HCT116 (cell line): ENCODE measurements around the gene SND1. TPM values are rescaled to one million over a fixed set of nuclear protein-coding genes. Genes with fewer than 3 reads are reported as not detected.

Source experiments
- ATAC-seq: fragments of 200-7000 bp; cut with Tn5 transposase; 2 replicates; pipeline ENCODE4 v1.9.1; 2020; ENCODE audit warnings: mild to moderate bottlenecking, moderate library complexity
- BruUV-seq: library from RNA; stranded (reverse); fragments of 400-500 nt; replicated peaks from 2 replicates; lab custom pipeline; 2021; lab: Mats Ljungman, UMichigan
- CTCF ChIA-PET: fragments of 300-600 bp; sonication (Branson Sonifier 250); formaldehyde crosslinking; loops from one replicate; lab custom pipeline; 2021; ENCODE audit warnings: antibody characterized with exemption; lab: Charles Lee
- POLR2A ChIA-PET: fragments of 300-600, 350-600 bp; sonication (Branson Sonifier 250); formaldehyde crosslinking; loops from one replicate; lab custom pipeline; 2021; ENCODE audit warnings: antibody characterized with exemption; lab: Charles Lee
- RAD21 ChIA-PET, 2 experiments: fragments of 300-600 bp; sonication (Branson Sonifier 250); formaldehyde crosslinking; loops; one replicate each; lab custom pipeline; 2023; ENCODE audit warnings: low total read pairs in 2 of 2; ENCODE audit not compliant: uncharacterized antibody in 2 of 2, unreplicated experiment in 2 of 2, low non-redundant PET in 1 of 2; lab: Charles Lee
- DNase-seq: peaks from one replicate; pipeline ENCODE4 v3.0.0-alpha.2; 2010; ENCODE audit warnings: low read depth, low spot score
- H2AFZ ChIP-seq: fragments of 200-600 bp; shearing (Covaris generic), sonication (generic); 2 replicates; pipeline ENCODE4 v1.6.1; 2017; ENCODE audit warnings: low read depth, mixed run types, mixed read lengths, antibody characterized with exemption, low read length; ENCODE audit not compliant: poor library complexity, severe bottlenecking
- H3K27ac ChIP-seq: 2 replicates; pipeline ENCODE4 v1.5.1; 2012; ENCODE audit warnings: low read depth, low read length
- H3K27me3 ChIP-seq: fragments of 200-600 bp; sonication (generic); 2 replicates; pipeline ENCODE4 v1.6.1; 2016; ENCODE audit warnings: mixed run types, low read length, mixed read lengths; ENCODE audit not compliant: insufficient read depth
- H3K36me3 ChIP-seq, 2 experiments: fragments of 200-500 bp in 1 of 2; fragments of 200-600 bp in 1 of 2; sonication (Bioruptor generic) in 1 of 2; sonication (generic) in 1 of 2; 2 replicates each; pipeline versions ENCODE4 v1.5.1 to v1.6.1; 2014 to 2016; ENCODE audit warnings: low read length in 2 of 2, inconsistent platforms in 1 of 2, mixed read lengths in 1 of 2, mixed run types in 1 of 2; ENCODE audit not compliant: insufficient read depth in 2 of 2, control insufficient read depth in 1 of 2
- H3K4me1 ChIP-seq, 2 experiments: fragments of 200-600 bp in 1 of 2; sonication (generic) in 1 of 2; 2 replicates each; pipeline versions ENCODE4 v1.5.1 to v1.6.1; 2012 to 2017; ENCODE audit warnings: low read length in 2 of 2, inconsistent platforms in 1 of 2, mild to moderate bottlenecking in 1 of 2, mixed read lengths in 1 of 2, mixed run types in 1 of 2, moderate library complexity in 1 of 2; ENCODE audit not compliant: insufficient read depth in 2 of 2, control insufficient read depth in 1 of 2
- H3K4me2 ChIP-seq: fragments of 200-600 bp; sonication (generic); 2 replicates; pipeline ENCODE4 v1.6.1; 2017; ENCODE audit warnings: mixed run types, low read length, mixed read lengths
- H3K4me3 ChIP-seq, 2 experiments: fragments of 200-600 bp in 1 of 2; sonication (generic) in 1 of 2; replicated peaks in 1 of 2; 2 replicates each; pipeline ENCODE4 v1.5.1; 2011 to 2016; ENCODE audit warnings: low read length in 2 of 2, control low read depth in 1 of 2, low read depth in 1 of 2, mild to moderate bottlenecking in 1 of 2, mixed read lengths in 1 of 2, mixed run types in 1 of 2
- H3K79me2 ChIP-seq: fragments of 200-600 bp; sonication (generic); 2 replicates; pipeline ENCODE4 v1.6.1; 2017; ENCODE audit warnings: mild to moderate bottlenecking, mixed run types, low read length, moderate library complexity, mixed read lengths; ENCODE audit not compliant: insufficient read depth
- H3K9ac ChIP-seq: fragments of 200-600 bp; sonication (generic); 2 replicates; pipeline ENCODE4 v1.6.1; 2016; ENCODE audit warnings: low read length, mixed read lengths
- H3K9me2 ChIP-seq: fragments of 200-600 bp; sonication (generic), shearing (Covaris generic); 2 replicates; pipeline ENCODE4 v1.6.1; 2017; ENCODE audit warnings: mixed run types, mild to moderate bottlenecking, moderate library complexity; ENCODE audit not compliant: insufficient read depth
- H3K9me3 ChIP-seq, 2 experiments: fragments of 200-500 bp in 1 of 2; fragments of 200-600 bp in 1 of 2; sonication (Bioruptor generic) in 1 of 2; sonication (generic) in 1 of 2; 2 replicates each; pipeline ENCODE4 v1.6.1; 2014 to 2017; ENCODE audit warnings: low read length in 2 of 2, mixed read lengths in 2 of 2, inconsistent platforms in 1 of 2, low read depth in 1 of 2, mild to moderate bottlenecking in 1 of 2, mixed run types in 1 of 2, moderate library complexity in 1 of 2; ENCODE audit not compliant: control insufficient read depth in 1 of 2, insufficient read depth in 1 of 2
- H4K20me1 ChIP-seq: fragments of 200-600 bp; sonication (generic), shearing (Covaris generic); 2 replicates; pipeline ENCODE4 v1.6.1; 2017; ENCODE audit warnings: mixed run types, mild to moderate bottlenecking, moderate library complexity; ENCODE audit not compliant: insufficient read depth
- CBX3 ChIP-seq: IDR thresholded peaks from 2 replicates; pipeline ENCODE4 v1.6.1; 2012; ENCODE audit warnings: low read depth
- EGR1 ChIP-seq: IDR thresholded peaks from 2 replicates; pipeline ENCODE4 v1.6.1; 2012; ENCODE audit warnings: low read depth
- EZH2 ChIP-seq: fragments of 200-600 bp; sonication (generic); IDR thresholded peaks from 2 replicates; pipeline ENCODE4 v1.6.1; 2017; ENCODE audit warnings: antibody characterized with exemption, mixed run types
- JUND ChIP-seq: IDR thresholded peaks from 2 replicates; pipeline ENCODE4 v1.6.1; 2012
- POLR2AphosphoS5 ChIP-seq: IDR thresholded peaks from 2 replicates; pipeline ENCODE4 v1.6.1; 2011; ENCODE audit warnings: mild to moderate bottlenecking, low read depth, low read length, moderate library complexity
- RAD21 ChIP-seq: IDR thresholded peaks from 2 replicates; pipeline ENCODE4 v1.6.1; 2012; ENCODE audit warnings: low read depth, mild to moderate bottlenecking
- SIN3A ChIP-seq: IDR thresholded peaks from 2 replicates; pipeline ENCODE4 v1.6.1; 2012; ENCODE audit warnings: low read depth
- SRF ChIP-seq: IDR thresholded peaks from 2 replicates; pipeline ENCODE4 v1.6.1; 2012; ENCODE audit warnings: low read depth
- TCF7L2 ChIP-seq: IDR thresholded peaks from 2 replicates; pipeline ENCODE4 v1.7.0; 2011; ENCODE audit warnings: borderline replicate concordance, inconsistent platforms; ENCODE audit not compliant: insufficient read depth, insufficient read length; ENCODE audit errors: extremely low read depth
- YY1 ChIP-seq: IDR thresholded peaks from 2 replicates; pipeline ENCODE4 v1.6.1; 2011; ENCODE audit warnings: low read length, low read depth, moderate library complexity, mild to moderate bottlenecking; ENCODE audit not compliant: insufficient replicate concordance; ENCODE audit errors: extremely low read depth
- ZNF274 ChIP-seq: fragments of 200-500 bp; sonication (Bioruptor generic); IDR thresholded peaks from 2 replicates; pipeline ENCODE4 v1.6.1; 2014; ENCODE audit warnings: mild to moderate bottlenecking, low read depth, low read length, inconsistent platforms
- intact Hi-C: fragments of 100-400 bp; cut with micrococcal nuclease; formaldehyde crosslinking; loops from 2 replicates; pipeline ENCODE4 v1.10.0; 2022
- total RNA-seq: library from RNA; stranded (reverse); gene quantifications from one replicate; pipeline ENCODE4 v1.2.1, GENCODE V29; 2021; ENCODE audit not compliant: unreplicated experiment
- TF ChIP-seq, protein P1 (sequence below): IDR thresholded peaks from 2 replicates; pipeline ENCODE4 v1.6.1; 2011; ENCODE audit warnings: mild to moderate bottlenecking, low read length, moderate library complexity; ENCODE audit not compliant: insufficient replicate concordance; ENCODE audit errors: extremely low read depth

Gene SND1
- total RNA-seq, 1 experiment from 2014 or later, result 169 TPM

- Histone ChIP-seq H3K4me2 (no peak within 1 kb of the TSS), H3K36me3 (no peaks in the 10 kb centered on the region), H3K27ac (no peak within 1 kb of the TSS), H3K9me3 (no peaks in the 10 kb centered on the region), H3K79me2 (no peaks in the 10 kb centered on the region), H3K4me1 (no peaks in the 10 kb centered on the region), H3K4me3 (no peak within 1 kb of the TSS), H3K27me3 (peaks cover 91% of the 10 kb centered on the region), H4K20me1 (no peaks in the 10 kb centered on the region), H3K9ac (no peak within 1 kb of the TSS), H2AFZ (no peak within 1 kb of the TSS), H3K9me2 (no peaks in the 10 kb centered on the region)
- ChIA-PET RAD21 (no interaction called here), CTCF (interaction anchor here (1.0 kb wide), 1 partner anchor 11 kb away, joined by 3 read pairs; no protein-coding TSS in a partner anchor), POLR2A (no interaction called here)
- ATAC-seq (peak; percentile 38), DNase-seq (no peak)
- TF ChIP-seq POLR2AphosphoS5 (no peak), YY1 (no peak)
- no TSS peak for BruUV-seq
- intact Hi-C loops, result no loop called here
Measured at GRCh38 chr7:127618042-127618441, 34.0 kb upstream of the SND1 start, which contains the start of gene PAX4. Gene PAX4 (minus strand): TSS chr7:127618142. CDS start chr7:127615928, 2,214 bp downstream.

- no peak overlapping the region for H3K27ac ChIP-seq
- H3K9ac ChIP-seq, result no peak overlapping the region
- ATAC-seq (no peak), DNase-seq (no peak)
- no peaks in the 10 kb centered on the region for H4K20me1 ChIP-seq
- no peak overlapping the region for H3K4me2 ChIP-seq
- no peaks in the 10 kb centered on the region for H3K79me2 ChIP-seq
- RAD21 ChIA-PET, result no interaction called here
- no peaks in the 10 kb centered on the region for H3K4me1 ChIP-seq
- H2AFZ ChIP-seq, result no peak overlapping the region
- no peaks in the 10 kb centered on the region for H3K9me3 ChIP-seq
- BruUV-seq, result no TSS peak
- intact Hi-C loops, result no loop called here
- POLR2A ChIA-PET, result no interaction called here
- TF ChIP-seq EGR1 (no peak), JUND (no peak), ZNF274 (no peak), SRF (no peak), TCF7L2 (no peak), SIN3A (no peak), POLR2AphosphoS5 (no peak), RAD21 (no peak), YY1 (no peak), EZH2 (no peak), CBX3 (no peak)
- TF ChIP-seq, protein P1, sequence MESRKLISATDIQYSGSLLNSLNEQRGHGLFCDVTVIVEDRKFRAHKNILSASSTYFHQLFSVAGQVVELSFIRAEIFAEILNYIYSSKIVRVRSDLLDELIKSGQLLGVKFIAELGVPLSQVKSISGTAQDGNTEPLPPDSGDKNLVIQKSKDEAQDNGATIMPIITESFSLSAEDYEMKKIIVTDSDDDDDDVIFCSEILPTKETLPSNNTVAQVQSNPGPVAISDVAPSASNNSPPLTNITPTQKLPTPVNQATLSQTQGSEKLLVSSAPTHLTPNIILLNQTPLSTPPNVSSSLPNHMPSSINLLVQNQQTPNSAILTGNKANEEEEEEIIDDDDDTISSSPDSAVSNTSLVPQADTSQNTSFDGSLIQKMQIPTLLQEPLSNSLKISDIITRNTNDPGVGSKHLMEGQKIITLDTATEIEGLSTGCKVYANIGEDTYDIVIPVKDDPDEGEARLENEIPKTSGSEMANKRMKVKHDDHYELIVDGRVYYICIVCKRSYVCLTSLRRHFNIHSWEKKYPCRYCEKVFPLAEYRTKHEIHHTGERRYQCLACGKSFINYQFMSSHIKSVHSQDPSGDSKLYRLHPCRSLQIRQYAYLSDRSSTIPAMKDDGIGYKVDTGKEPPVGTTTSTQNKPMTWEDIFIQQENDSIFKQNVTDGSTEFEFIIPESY, result no peak
- peaks cover 95% of the 10 kb centered on the region for H3K27me3 ChIP-seq
- no peaks in the 10 kb centered on the region for H3K9me2 ChIP-seq
- CTCF ChIA-PET, result no interaction called here
- no peak overlapping the region for H3K4me3 ChIP-seq
- no peaks in the 10 kb centered on the region for H3K36me3 ChIP-seq
Measured at GRCh38 chr7:127618775-127619174, 33.2 kb upstream of the SND1 start.
